ENCODE data around the gene KLF12.

- TF ChIP-seq, protein P1, sequence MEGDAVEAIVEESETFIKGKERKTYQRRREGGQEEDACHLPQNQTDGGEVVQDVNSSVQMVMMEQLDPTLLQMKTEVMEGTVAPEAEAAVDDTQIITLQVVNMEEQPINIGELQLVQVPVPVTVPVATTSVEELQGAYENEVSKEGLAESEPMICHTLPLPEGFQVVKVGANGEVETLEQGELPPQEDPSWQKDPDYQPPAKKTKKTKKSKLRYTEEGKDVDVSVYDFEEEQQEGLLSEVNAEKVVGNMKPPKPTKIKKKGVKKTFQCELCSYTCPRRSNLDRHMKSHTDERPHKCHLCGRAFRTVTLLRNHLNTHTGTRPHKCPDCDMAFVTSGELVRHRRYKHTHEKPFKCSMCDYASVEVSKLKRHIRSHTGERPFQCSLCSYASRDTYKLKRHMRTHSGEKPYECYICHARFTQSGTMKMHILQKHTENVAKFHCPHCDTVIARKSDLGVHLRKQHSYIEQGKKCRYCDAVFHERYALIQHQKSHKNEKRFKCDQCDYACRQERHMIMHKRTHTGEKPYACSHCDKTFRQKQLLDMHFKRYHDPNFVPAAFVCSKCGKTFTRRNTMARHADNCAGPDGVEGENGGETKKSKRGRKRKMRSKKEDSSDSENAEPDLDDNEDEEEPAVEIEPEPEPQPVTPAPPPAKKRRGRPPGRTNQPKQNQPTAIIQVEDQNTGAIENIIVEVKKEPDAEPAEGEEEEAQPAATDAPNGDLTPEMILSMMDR (IDR thresholded peaks at IDR 0.05 in 2 of 3, conservative IDR thresholded peaks at IDR 0.05 in 1 of 3; ENCODE audit: borderline replicate concordance in 1 of 3, insufficient read depth in 1 of 3, low read depth in 2 of 3, low read length in 2 of 3) = no peak
- TF ChIP-seq, protein P2, sequence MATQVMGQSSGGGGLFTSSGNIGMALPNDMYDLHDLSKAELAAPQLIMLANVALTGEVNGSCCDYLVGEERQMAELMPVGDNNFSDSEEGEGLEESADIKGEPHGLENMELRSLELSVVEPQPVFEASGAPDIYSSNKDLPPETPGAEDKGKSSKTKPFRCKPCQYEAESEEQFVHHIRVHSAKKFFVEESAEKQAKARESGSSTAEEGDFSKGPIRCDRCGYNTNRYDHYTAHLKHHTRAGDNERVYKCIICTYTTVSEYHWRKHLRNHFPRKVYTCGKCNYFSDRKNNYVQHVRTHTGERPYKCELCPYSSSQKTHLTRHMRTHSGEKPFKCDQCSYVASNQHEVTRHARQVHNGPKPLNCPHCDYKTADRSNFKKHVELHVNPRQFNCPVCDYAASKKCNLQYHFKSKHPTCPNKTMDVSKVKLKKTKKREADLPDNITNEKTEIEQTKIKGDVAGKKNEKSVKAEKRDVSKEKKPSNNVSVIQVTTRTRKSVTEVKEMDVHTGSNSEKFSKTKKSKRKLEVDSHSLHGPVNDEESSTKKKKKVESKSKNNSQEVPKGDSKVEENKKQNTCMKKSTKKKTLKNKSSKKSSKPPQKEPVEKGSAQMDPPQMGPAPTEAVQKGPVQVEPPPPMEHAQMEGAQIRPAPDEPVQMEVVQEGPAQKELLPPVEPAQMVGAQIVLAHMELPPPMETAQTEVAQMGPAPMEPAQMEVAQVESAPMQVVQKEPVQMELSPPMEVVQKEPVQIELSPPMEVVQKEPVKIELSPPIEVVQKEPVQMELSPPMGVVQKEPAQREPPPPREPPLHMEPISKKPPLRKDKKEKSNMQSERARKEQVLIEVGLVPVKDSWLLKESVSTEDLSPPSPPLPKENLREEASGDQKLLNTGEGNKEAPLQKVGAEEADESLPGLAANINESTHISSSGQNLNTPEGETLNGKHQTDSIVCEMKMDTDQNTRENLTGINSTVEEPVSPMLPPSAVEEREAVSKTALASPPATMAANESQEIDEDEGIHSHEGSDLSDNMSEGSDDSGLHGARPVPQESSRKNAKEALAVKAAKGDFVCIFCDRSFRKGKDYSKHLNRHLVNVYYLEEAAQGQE (IDR thresholded peaks at IDR 0.05; ENCODE audit: low read depth) = no peak
- no peak for TF ChIP-seq POLR2AphosphoS5 (IDR thresholded peaks at IDR 0.05; ENCODE audit: low read depth, low read length)
- no peak for TF ChIP-seq POLR2A (IDR thresholded peaks at IDR 0.05; ENCODE audit: borderline replicate concordance, extremely low read depth, insufficient read depth, insufficient read length)
- TF ChIP-seq CEBPB (IDR thresholded peaks at IDR 0.05; ENCODE audit: low read depth) = no peak
- TF ChIP-seq EZH2 (IDR thresholded peaks at IDR 0.05) = no peak
These were observed 24.6 kb upstream of the KLF12 start for GRCh38 chr13:74158571-74159352.

All from HCT116 (cell line).